ENCODE results near the gene TNIK. TPM values are rescaled to one million over a fixed set of nuclear protein-coding genes. Genes with fewer than 3 reads are reported as not detected.
"Not testable (repeated sequence)": the region's sequence is repeated elsewhere in the genome, so short reads cannot be mapped to it uniquely, and the experiment has no call there.

The TNIK gene
- total and polyA plus RNA-seq, 4 donors, result 3.7 to 9.8 (median 5.2) TPM

GRCh38 chr3:171290680-171291079, 169.5 kb downstream of the TNIK start:
- Histone ChIP-seq H3K27me3 (ENCODE audit: control insufficient read depth in 4 of 4, insufficient read depth in 4 of 4, low read length in 3 of 4) (no peaks in the 10 kb centered on the region), H3K9me3 (ENCODE audit: control insufficient read depth in 4 of 4, low read length in 3 of 4) (no peaks in the 10 kb centered on the region), H3K36me3 (ENCODE audit: control insufficient read depth in 4 of 4, insufficient read depth in 3 of 4, low read depth in 1 of 4, low read length in 3 of 4) (no peaks in the 10 kb centered on the region), H3K4me3 (ENCODE audit: low read depth in 1 of 3, low read length in 3 of 3) (no peak overlapping the region), H3K27ac (ENCODE audit: low read depth in 1 of 2, low read length in 2 of 2) (no peak overlapping the region), H3K9ac (ENCODE audit: low read depth in 1 of 2, low read length in 2 of 2) (no peak overlapping the region), H3K4me1 (ENCODE audit: control insufficient read depth in 4 of 4, insufficient read depth in 4 of 4, low read length in 3 of 4) (peaks cover 2 to 13% (median 7%) of the 10 kb centered on the region in 4 donors)
- WGBS, result 75% methylated on average over 2 of the region's 2 CpGs
- TF ChIP-seq JUND (IDR thresholded peaks at IDR 0.05) (no peak), GABPA (IDR thresholded peaks at IDR 0.05 in 1 of 2, conservative IDR thresholded peaks at IDR 0.05 in 1 of 2) (no peak), MAX (IDR thresholded peaks at IDR 0.05) (no peak), HNF4G (IDR thresholded peaks at IDR 0.05) (no peak), TAF1 (conservative IDR thresholded peaks at IDR 0.05) (no peak), REST (IDR thresholded peaks at IDR 0.05) (no peak), NR2F2 (IDR thresholded peaks at IDR 0.05) (no peak), FOXA1 (IDR thresholded peaks at IDR 0.05) (no peak), HNF4A (conservative IDR thresholded peaks at IDR 0.05) (no peak), FOXA2 (IDR thresholded peaks at IDR 0.05) (no peak), CTCF (IDR thresholded peaks at IDR 0.05; ENCODE audit: low read depth, low read length, missing input control) (no peak), SP1 (IDR thresholded peaks at IDR 0.05) (no peak), RXRA (IDR thresholded peaks at IDR 0.05) (no peak)
- DNase-seq (ENCODE audit: low spot score), result no peak

- no peaks in the 10 kb centered on the region for H3K9me3 ChIP-seq (ENCODE audit: control insufficient read depth in 4 of 4, low read length in 3 of 4)
- no peak overlapping the region for H3K4me3 ChIP-seq (ENCODE audit: low read depth in 1 of 3, low read length in 3 of 3)
- no peaks in the 10 kb centered on the region for H3K27me3 ChIP-seq (ENCODE audit: control insufficient read depth in 4 of 4, insufficient read depth in 4 of 4, low read length in 3 of 4)
- no peak overlapping the region for H3K9ac ChIP-seq (ENCODE audit: low read depth in 1 of 2, low read length in 2 of 2)
- no peak overlapping the region for H3K27ac ChIP-seq (ENCODE audit: low read depth in 1 of 2, low read length in 2 of 2)
- H3K4me1 ChIP-seq (ENCODE audit: control insufficient read depth in 4 of 4, insufficient read depth in 4 of 4, low read length in 3 of 4), result peaks cover 3 to 13% (median 7%) of the 10 kb centered on the region in 4 donors
- no peak for TF ChIP-seq RXRA (IDR thresholded peaks at IDR 0.05)
- DNase-seq (ENCODE audit: low spot score), result no peak
- H3K36me3 ChIP-seq (ENCODE audit: control insufficient read depth in 4 of 4, insufficient read depth in 3 of 4, low read depth in 1 of 4, low read length in 3 of 4), result no peaks in the 10 kb centered on the region
Observed at GRCh38 chr3:171289291-171289690, 170.9 kb downstream of the TNIK start.

GRCh38 chr3:171287761-171288160, 172.4 kb downstream of the TNIK start:
- H3K27ac ChIP-seq (ENCODE audit: low read depth in 1 of 2, low read length in 2 of 2); H3K27me3 ChIP-seq (ENCODE audit: control insufficient read depth in 4 of 4, insufficient read depth in 4 of 4, low read length in 3 of 4); H3K4me3 ChIP-seq (ENCODE audit: low read depth in 1 of 3, low read length in 3 of 3); H3K9ac ChIP-seq (ENCODE audit: low read depth in 1 of 2, low read length in 2 of 2); DNase-seq (ENCODE audit: low spot score); H3K9me3 ChIP-seq (ENCODE audit: control insufficient read depth in 4 of 4, low read length in 3 of 4); H3K36me3 ChIP-seq (ENCODE audit: control insufficient read depth in 4 of 4, insufficient read depth in 3 of 4, low read depth in 1 of 4, low read length in 3 of 4): not testable (repeated sequence)
- WGBS, result 89% methylated on average over 3 of the region's 3 CpGs
- peaks cover 3 to 13% (median 7%) of the 10 kb centered on the region in 4 donors for H3K4me1 ChIP-seq (ENCODE audit: control insufficient read depth in 4 of 4, insufficient read depth in 4 of 4, low read length in 3 of 4)
